ENCODE data around the gene HIRA.

Gene HIRA

DNA sequence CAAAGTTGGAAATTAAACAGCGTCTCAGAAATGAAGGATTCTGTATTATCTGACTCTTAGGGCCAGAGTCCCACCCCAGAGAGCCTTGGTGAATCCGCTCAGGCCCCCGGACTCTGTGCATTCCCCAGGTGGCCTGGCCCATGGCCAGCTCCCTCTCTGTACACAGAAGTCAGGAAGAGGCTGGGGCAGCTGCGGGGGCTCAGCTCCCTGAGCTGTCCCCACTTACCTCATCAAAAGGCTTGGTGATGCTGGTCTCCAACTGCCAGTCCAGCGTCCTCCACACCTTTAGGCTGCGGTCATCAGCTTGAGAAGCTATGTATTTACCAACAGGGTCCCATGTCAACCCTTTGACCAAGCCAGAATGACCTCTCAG lies 35.0 kb downstream of the HIRA start:
- H3K4me3 ChIP-seq (ENCODE audit: low read depth, low read length), result no peak overlapping the region

DNA sequence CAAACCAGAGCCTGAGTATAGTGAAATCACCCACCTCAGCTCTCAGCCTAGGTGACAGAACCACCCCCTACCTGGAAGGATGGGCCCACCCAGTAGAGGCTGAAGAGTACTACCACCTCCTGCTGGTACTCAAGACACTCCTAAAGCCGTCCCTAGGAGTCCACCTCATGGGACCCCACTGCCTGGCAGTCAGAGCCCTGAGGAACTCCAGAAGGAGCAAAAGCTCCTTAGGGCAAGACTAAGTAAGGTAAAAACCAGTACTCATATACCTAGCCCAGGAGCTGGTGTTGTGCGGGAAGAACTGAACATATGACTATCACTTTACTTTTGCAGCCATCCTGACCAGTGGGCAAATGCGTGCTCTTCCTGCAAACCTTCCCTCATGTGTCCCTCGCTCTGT lies 36.3 kb downstream of the HIRA start:
- H3K4me3 ChIP-seq (ENCODE audit: low read depth, low read length), result no peak overlapping the region
- DNase-seq (ENCODE audit: low read depth), result no peak
- TF ChIP-seq, protein P1, sequence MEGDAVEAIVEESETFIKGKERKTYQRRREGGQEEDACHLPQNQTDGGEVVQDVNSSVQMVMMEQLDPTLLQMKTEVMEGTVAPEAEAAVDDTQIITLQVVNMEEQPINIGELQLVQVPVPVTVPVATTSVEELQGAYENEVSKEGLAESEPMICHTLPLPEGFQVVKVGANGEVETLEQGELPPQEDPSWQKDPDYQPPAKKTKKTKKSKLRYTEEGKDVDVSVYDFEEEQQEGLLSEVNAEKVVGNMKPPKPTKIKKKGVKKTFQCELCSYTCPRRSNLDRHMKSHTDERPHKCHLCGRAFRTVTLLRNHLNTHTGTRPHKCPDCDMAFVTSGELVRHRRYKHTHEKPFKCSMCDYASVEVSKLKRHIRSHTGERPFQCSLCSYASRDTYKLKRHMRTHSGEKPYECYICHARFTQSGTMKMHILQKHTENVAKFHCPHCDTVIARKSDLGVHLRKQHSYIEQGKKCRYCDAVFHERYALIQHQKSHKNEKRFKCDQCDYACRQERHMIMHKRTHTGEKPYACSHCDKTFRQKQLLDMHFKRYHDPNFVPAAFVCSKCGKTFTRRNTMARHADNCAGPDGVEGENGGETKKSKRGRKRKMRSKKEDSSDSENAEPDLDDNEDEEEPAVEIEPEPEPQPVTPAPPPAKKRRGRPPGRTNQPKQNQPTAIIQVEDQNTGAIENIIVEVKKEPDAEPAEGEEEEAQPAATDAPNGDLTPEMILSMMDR (IDR thresholded peaks at IDR 0.05; ENCODE audit: low read depth, low read length, missing control alignments), result no peak

More for the DNA sequence above, 35.0 kb downstream of the HIRA start:
- TF ChIP-seq, protein P1 (IDR thresholded peaks at IDR 0.05; ENCODE audit: low read depth, low read length, missing control alignments), result no peak
- DNase-seq (ENCODE audit: low read depth), result no peak

DNA sequence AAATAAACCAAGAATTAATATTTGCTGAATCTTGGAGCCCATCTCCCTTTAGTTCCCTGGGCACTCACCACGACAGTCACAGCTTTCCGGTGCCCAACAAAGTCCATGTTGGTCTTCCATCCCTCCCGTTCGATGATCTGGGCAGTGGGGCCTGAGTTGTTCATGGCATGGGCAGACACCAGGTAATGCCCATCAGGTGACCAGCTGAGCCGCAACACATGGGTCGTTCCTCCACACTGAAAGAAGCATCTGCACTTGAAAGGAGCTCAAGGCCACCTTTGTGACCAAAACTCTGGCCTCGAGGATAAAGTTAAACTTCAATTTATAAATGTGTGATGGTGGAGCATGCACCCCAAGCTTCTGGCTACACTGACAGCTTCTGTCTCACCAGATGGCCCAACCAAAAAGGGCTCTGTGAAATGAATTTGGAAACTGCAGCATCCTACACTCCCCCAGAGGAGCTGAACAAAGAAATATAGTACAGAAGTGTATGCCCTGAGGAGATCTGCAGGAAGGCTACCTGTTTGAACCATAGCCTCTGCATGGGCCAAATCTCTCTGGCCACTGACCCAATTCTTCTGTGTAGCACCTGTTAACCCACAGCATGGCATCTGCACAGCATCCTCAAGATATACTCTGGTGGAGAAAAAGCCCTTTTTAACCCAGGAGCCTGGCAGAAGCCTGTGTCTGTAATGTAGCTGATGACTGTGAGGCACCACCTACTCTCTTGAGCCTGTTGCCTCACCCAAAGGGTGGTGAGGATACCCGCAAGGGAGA lies 37.1 kb downstream of the HIRA start:
- no peak overlapping the region for H3K4me3 ChIP-seq (ENCODE audit: low read depth, low read length)
- TF ChIP-seq, protein P1 (IDR thresholded peaks at IDR 0.05; ENCODE audit: low read depth, low read length, missing control alignments), result no peak
- DNase-seq (ENCODE audit: low read depth), result no peak

GRCh38 chr22:19393704-19394103 lies 37.8 kb downstream of the HIRA start:
- TF ChIP-seq, protein P1 (IDR thresholded peaks at IDR 0.05; ENCODE audit: low read depth, low read length, missing control alignments), result no peak
- H3K4me3 ChIP-seq (ENCODE audit: low read depth, low read length), result no peak overlapping the region
- no peak for DNase-seq (ENCODE audit: low read depth)

DNA sequence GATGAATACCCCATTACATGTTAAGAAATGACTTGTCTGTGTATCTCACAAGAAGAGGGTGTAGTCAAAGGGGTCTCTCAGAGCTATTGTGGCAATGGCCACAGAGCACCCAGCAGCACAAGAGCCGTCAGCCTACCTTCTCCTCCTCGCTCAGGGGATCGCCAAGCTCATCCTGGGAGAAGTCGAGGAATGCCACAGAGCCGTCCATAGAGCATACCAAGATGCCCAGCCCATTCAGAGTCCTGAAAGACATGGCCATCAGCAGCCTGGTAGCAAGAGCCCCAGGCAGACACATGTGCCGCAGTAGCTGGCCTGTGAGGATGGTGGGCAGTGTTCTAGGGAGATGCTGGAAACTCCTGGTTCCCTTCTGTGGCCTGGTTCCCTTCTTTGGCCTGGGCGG lies 44.0 kb downstream of the HIRA start:
- TF ChIP-seq, protein P1 (IDR thresholded peaks at IDR 0.05; ENCODE audit: low read depth, low read length, missing control alignments), result no peak
- H3K4me3 ChIP-seq (ENCODE audit: low read depth, low read length), result no peak overlapping the region
- DNase-seq (ENCODE audit: low read depth), result no peak

- H3K4me3 ChIP-seq (ENCODE audit: low read depth, low read length), result no peak overlapping the region
- DNase-seq (ENCODE audit: low read depth), result no peak
- TF ChIP-seq, protein P1 (IDR thresholded peaks at IDR 0.05; ENCODE audit: low read depth, low read length, missing control alignments), result no peak
Measured at GRCh38 chr22:19387038-19387437, 44.5 kb downstream of the HIRA start.

GRCh38 chr22:19386248-19386647 lies 45.3 kb downstream of the HIRA start:
- no peak overlapping the region for H3K4me3 ChIP-seq (ENCODE audit: low read depth, low read length)
- TF ChIP-seq, protein P1 (IDR thresholded peaks at IDR 0.05; ENCODE audit: low read depth, low read length, missing control alignments), result no peak
- DNase-seq (ENCODE audit: low read depth), result no peak
